ENCODE results near the gene KMT2C.
"Not testable (repeated sequence)": the region's sequence is repeated elsewhere in the genome, so short reads cannot be mapped to it uniquely, and the experiment has no call there.

DNA sequence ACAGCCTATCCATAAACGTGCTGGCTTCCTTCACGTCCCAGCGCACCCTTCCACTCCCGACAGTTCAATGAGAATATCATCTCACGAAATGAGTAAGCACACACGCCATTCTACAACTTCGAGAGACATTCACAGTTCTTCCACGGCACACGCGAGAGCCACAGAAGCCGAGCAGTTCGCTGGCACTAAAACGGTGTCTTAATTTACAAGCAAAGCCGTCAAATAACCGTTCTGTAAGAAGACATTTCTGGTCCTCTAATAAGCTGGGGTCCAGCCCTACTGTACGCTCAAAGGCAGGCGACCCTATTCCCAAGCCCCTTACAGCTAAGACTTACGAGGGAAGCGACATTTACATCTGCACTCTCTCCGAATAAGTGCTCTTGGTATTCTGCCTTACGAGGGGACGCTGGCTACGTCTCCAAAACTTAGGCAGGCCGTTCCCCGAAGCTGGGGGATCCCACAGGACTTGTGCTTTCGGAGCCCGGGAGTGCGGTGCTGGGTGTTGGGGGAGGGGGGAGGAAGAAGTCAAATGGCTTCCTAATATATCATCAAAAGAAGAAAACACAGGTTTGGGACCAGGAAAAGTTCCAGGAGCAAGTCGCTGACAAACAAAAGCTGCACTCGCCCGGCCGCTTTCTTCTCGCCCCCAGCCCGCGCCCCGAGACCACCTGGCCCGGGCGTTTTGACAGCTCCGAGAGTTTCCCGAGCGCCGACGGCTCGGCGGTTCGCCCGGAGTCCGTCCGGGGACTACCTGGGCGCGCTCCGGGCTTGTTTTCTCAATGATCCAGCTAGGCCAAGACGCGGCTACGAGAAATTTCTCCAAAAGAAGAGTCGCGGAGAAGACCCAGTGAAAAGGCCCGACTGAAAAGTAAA lies 1.1 kb downstream of the KMT2C start:
- TF ChIP-seq, protein P1, sequence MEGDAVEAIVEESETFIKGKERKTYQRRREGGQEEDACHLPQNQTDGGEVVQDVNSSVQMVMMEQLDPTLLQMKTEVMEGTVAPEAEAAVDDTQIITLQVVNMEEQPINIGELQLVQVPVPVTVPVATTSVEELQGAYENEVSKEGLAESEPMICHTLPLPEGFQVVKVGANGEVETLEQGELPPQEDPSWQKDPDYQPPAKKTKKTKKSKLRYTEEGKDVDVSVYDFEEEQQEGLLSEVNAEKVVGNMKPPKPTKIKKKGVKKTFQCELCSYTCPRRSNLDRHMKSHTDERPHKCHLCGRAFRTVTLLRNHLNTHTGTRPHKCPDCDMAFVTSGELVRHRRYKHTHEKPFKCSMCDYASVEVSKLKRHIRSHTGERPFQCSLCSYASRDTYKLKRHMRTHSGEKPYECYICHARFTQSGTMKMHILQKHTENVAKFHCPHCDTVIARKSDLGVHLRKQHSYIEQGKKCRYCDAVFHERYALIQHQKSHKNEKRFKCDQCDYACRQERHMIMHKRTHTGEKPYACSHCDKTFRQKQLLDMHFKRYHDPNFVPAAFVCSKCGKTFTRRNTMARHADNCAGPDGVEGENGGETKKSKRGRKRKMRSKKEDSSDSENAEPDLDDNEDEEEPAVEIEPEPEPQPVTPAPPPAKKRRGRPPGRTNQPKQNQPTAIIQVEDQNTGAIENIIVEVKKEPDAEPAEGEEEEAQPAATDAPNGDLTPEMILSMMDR (IDR thresholded peaks at IDR 0.05; ENCODE audit: borderline replicate concordance, extremely low read depth, low read length, poor library complexity, severe bottlenecking) = not testable (repeated sequence)
- not testable (repeated sequence) for TF ChIP-seq EZH2 (IDR thresholded peaks at IDR 0.05; ENCODE audit: borderline replicate concordance, low read depth, low read length, severe bottlenecking)

Data from DND-41 (cell line).